CD14-positive monocyte (primary cell): ENCODE measurements around the gene RPS6KA4. TPM values are rescaled to one million over a fixed set of nuclear protein-coding genes. Genes with fewer than 3 reads are reported as not detected.
A peak's percentile ranks its signal among the peaks of the same experiment; 100 is the strongest.

Experiments
- DNase-seq, 3 donors: peaks; one replicate each; pipeline ENCODE4 v3.0.0-alpha.2; 2011 to 2022
- H2AFZ ChIP-seq: 2 replicates; pipeline ENCODE4 v1.6.0; 2012; ENCODE audit warnings: mild to moderate bottlenecking, low read depth, low read length, inconsistent platforms; ENCODE audit not compliant: insufficient read depth, poor library complexity, severe bottlenecking
- H3K27ac ChIP-seq, 2 donors: 1 replicate in 1 of 2; 2 replicates in 1 of 2; pipeline ENCODE4 v1.5.1; 2012 to 2013; ENCODE audit warnings: low read length in 2 of 2, control low read depth in 1 of 2, inconsistent platforms in 1 of 2, low read depth in 1 of 2, mild to moderate bottlenecking in 1 of 2
- H3K27me3 ChIP-seq, 2 donors: one replicate each; pipeline versions ENCODE4 v1.6.0 to v1.6.1; 2011 to 2013; ENCODE audit warnings: low read length in 2 of 2; ENCODE audit not compliant: control insufficient read depth in 2 of 2, insufficient read depth in 2 of 2
- H3K36me3 ChIP-seq, 2 donors: replicated peaks in 1 of 2; 1 replicate in 1 of 2; 2 replicates in 1 of 2; pipeline versions ENCODE4 v1.5.1 to v1.6.1; 2012 to 2013; ENCODE audit warnings: low read length in 2 of 2, control low read depth in 1 of 2, inconsistent platforms in 1 of 2, mild to moderate bottlenecking in 1 of 2; ENCODE audit not compliant: insufficient read depth in 2 of 2, control insufficient read depth in 1 of 2
- H3K4me1 ChIP-seq, 2 donors: 1 replicate in 1 of 2; 2 replicates in 1 of 2; pipeline versions ENCODE4 v1.5.1 to v1.6.1; 2012 to 2013; ENCODE audit warnings: low read length in 2 of 2, control low read depth in 1 of 2, inconsistent platforms in 1 of 2, mild to moderate bottlenecking in 1 of 2, moderate library complexity in 1 of 2; ENCODE audit not compliant: insufficient read depth in 2 of 2, control insufficient read depth in 1 of 2
- H3K4me2 ChIP-seq: replicated peaks from 2 replicates; pipeline ENCODE3; 2012; ENCODE audit warnings: low read length, moderate library complexity, mild to moderate bottlenecking; ENCODE audit not compliant: poor library complexity, severe bottlenecking; ENCODE audit errors: extremely low read depth
- H3K4me3 ChIP-seq, 3 experiments: fragments of 200-600 bp in 1 of 3; sonication (generic) in 1 of 3; replicated peaks in 1 of 3; 1 replicate in 2 of 3; 2 replicates in 1 of 3; pipeline ENCODE4 v1.5.1; 2011 to 2013; ENCODE audit warnings: low read length in 3 of 3, mild to moderate bottlenecking in 3 of 3, control low read depth in 2 of 3, low read depth in 2 of 3, inconsistent platforms in 1 of 3, moderate library complexity in 1 of 3
- H3K79me2 ChIP-seq: 2 replicates; pipeline ENCODE4 v1.6.0; 2012; ENCODE audit warnings: mild to moderate bottlenecking, control low read depth, inconsistent platforms, low read length, moderate library complexity; ENCODE audit not compliant: insufficient read depth
- H3K9ac ChIP-seq: 2 replicates; pipeline ENCODE4 v1.6.0; 2017; ENCODE audit warnings: low read length, mild to moderate bottlenecking; ENCODE audit not compliant: insufficient read depth, poor library complexity, severe bottlenecking
- H3K9me3 ChIP-seq, 2 donors: replicated peaks in 1 of 2; 1 replicate in 1 of 2; 2 replicates in 1 of 2; pipeline versions ENCODE4 v1.5.1 to v1.6.1; 2012 to 2013; ENCODE audit warnings: low read length in 2 of 2, control low read depth in 1 of 2; ENCODE audit not compliant: control insufficient read depth in 1 of 2, insufficient read depth in 1 of 2
- H4K20me1 ChIP-seq: 2 replicates; pipeline ENCODE4 v1.6.0; 2012; ENCODE audit warnings: mild to moderate bottlenecking, low read length, control low read depth, moderate library complexity; ENCODE audit not compliant: insufficient read depth
- H3K27ac Mint-ChIP-seq, 7 donors: one replicate each; pipeline ENCODE4 v1.8.0; 2020; ENCODE audit warnings: mild to moderate bottlenecking in 7 of 7, mixed read lengths in 7 of 7, moderate library complexity in 6 of 7, inconsistent platforms in 2 of 7
- H3K27me3 Mint-ChIP-seq, 3 donors: one replicate each; pipeline ENCODE4 v1.8.0; 2021 to 2022; ENCODE audit warnings: low read depth in 3 of 3, mild to moderate bottlenecking in 3 of 3, mixed read lengths in 3 of 3, moderate library complexity in 3 of 3, inconsistent platforms in 1 of 3
- H3K36me3 Mint-ChIP-seq, 2 donors: one replicate each; pipeline ENCODE4 v1.8.0; 2020; ENCODE audit warnings: mixed read lengths in 2 of 2, inconsistent platforms in 1 of 2, mild to moderate bottlenecking in 1 of 2
- H3K4me1 Mint-ChIP-seq: one replicate; pipeline ENCODE4 v1.8.0; 2020; ENCODE audit warnings: mild to moderate bottlenecking, mixed read lengths
- H3K4me3 Mint-ChIP-seq, 2 donors: one replicate each; pipeline ENCODE4 v1.8.0; 2020; ENCODE audit warnings: mild to moderate bottlenecking in 2 of 2, mixed read lengths in 2 of 2, moderate library complexity in 1 of 2
- H3K9me3 Mint-ChIP-seq, 7 donors: one replicate each; pipeline ENCODE4 v1.8.0; 2020 to 2022; ENCODE audit warnings: mixed read lengths in 7 of 7, mild to moderate bottlenecking in 6 of 7, moderate library complexity in 6 of 7, inconsistent platforms in 2 of 7
- WGBS: methylation state at CpG from one replicate; pipeline ENCODE4 v1.1.5; 2013; ENCODE audit warnings: missing lambda C conversion rate; ENCODE audit not compliant: insufficient coverage; 5-methylcytosine and 5-hydroxymethylcytosine counted together
- intact Hi-C, 2 donors: fragments of 100-400 bp; cut with micrococcal nuclease; formaldehyde crosslinking; loops; one replicate each; pipeline versions ENCODE4 v1.15.0 to v1.15.1; 2023
- polyA plus RNA-seq, 3 donors: library from polyadenylated mRNA; depleted of rRNA in 1 of 3; unstranded in 2 of 3; stranded (reverse) in 1 of 3; fragments of 300-500 nt in 2 of 3; fragments of >200 nt in 1 of 3; fragmentation: Illumina TruSeq in 2 of 3; gene quantifications; 1 replicate in 2 of 3; 2 replicates in 1 of 3; pipeline ENCODE4 v1.2.3, GENCODE V29; 2012 to 2021
- TF ChIP-seq, protein P1 (sequence below): fragments of 200-600 bp; IDR thresholded peaks from one replicate; pipeline ENCODE4 v1.8.0; 2022; ENCODE audit warnings: antibody characterized with exemption, mild to moderate bottlenecking

The RPS6KA4 gene
- polyA plus RNA-seq, 3 donors = 16.2 to 110 (median 24.5) TPM

DNA sequence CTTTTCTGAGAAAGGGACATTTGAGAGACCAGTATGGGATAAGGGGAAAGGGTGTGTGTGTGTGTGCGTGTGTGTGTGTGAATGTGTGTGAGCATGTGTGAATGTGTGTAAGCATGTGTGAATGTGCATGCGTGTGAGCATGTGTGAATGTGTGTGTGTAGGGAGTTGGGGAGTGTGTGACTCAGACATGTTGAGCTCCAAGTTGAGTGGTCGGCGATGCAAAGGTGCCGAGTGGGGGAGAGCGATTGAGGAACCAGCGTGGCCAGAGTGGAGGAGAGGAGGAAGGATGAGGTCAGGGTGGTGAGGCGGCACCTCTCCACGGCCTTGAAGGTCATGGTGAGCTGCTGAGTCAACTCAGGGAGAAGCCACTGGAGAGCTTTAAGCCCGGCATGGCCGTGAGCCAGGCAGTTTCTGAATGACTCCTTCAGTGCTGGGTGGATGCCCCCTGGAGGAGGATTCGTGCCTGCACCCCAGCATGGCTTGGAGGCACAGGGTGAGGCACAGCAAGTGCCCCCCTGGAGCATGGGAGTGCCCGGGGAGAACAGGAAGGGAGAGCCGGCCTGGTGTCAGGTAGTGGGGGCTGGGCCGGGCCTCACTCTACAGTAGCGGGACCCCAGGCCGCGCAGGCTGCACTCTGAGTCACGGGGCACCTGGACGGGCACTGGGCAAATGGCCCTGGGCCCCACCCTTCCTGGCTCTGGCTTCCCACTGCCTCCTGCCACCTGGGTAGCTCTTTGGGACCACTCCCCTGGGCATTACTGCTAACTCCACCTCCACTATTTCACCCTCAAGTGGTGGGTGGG lies 27.2 kb upstream of the RPS6KA4 start:
- Histone ChIP-seq H3K27ac (peak overlapping the region; percentile 46 to 53), H3K4me3 (peak overlapping the region in 1 of 3 experiments; percentile 52), H3K4me1 (peaks cover 32 to 37% of the 10 kb centered on the region in 2 donors), H3K27me3 (no peaks in the 10 kb centered on the region), H3K79me2 (no peaks in the 10 kb centered on the region), H2AFZ (peak overlapping the region; percentile 52), H3K4me2 (peak overlapping the region; percentile 60), H3K9me3 (no peaks in the 10 kb centered on the region), H3K9ac (no peak overlapping the region), H4K20me1 (no peaks in the 10 kb centered on the region), H3K36me3 (no peaks in the 10 kb centered on the region)
- H3K4me1 Mint-ChIP-seq = peaks cover 39% of the 10 kb centered on the region
- intact Hi-C loops = loop anchor here in 1 of 2 donors (2.0 kb wide), 1 partner anchor 13 kb away; the partner anchor contains the start of gene PRDX5
- H3K36me3 Mint-ChIP-seq = peaks cover 2 to 8% of the 10 kb centered on the region in 2 donors
- WGBS = 9% methylated on average over 14 of the region's 20 CpGs
- H3K27ac Mint-ChIP-seq = peak overlapping the region; percentile 57 to 89 (median 82)
- peaks cover 0 to 5% (median 0%) of the 10 kb centered on the region in 3 donors for H3K27me3 Mint-ChIP-seq
- TF ChIP-seq, protein P1, sequence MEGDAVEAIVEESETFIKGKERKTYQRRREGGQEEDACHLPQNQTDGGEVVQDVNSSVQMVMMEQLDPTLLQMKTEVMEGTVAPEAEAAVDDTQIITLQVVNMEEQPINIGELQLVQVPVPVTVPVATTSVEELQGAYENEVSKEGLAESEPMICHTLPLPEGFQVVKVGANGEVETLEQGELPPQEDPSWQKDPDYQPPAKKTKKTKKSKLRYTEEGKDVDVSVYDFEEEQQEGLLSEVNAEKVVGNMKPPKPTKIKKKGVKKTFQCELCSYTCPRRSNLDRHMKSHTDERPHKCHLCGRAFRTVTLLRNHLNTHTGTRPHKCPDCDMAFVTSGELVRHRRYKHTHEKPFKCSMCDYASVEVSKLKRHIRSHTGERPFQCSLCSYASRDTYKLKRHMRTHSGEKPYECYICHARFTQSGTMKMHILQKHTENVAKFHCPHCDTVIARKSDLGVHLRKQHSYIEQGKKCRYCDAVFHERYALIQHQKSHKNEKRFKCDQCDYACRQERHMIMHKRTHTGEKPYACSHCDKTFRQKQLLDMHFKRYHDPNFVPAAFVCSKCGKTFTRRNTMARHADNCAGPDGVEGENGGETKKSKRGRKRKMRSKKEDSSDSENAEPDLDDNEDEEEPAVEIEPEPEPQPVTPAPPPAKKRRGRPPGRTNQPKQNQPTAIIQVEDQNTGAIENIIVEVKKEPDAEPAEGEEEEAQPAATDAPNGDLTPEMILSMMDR = peak; percentile 94
- DNase-seq = peak; percentile 94 to 99 (median 99)
- peaks cover 0 to 7% (median 3%) of the 10 kb centered on the region in 7 donors for H3K9me3 Mint-ChIP-seq
- H3K4me3 Mint-ChIP-seq = peak overlapping the region in 1 of 2 donors; percentile 77

DNA sequence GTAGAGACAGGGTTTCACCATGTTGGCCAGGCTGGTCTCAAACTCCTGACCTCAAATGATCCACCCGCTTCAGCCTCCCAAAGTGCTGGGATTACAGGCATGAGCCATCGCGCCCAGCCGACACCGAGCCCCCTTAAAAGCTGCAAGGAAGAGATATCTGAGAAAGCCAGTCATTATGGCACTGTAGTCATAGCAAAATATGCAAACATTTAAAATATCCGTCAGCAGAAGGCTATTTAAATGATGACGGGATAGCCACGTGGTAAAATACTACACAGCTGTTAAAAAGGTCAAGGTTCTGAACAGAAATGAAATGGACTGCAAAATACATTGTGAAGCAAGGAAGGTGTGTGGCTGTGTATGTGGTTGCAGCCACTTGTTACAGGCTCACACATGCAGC lies 25.4 kb upstream of the RPS6KA4 start:
- H3K27ac Mint-ChIP-seq = peak overlapping the region in 3 of 7 donors; percentile 30 to 66 (median 63)
- Histone ChIP-seq H3K9ac (no peak overlapping the region), H4K20me1 (no peaks in the 10 kb centered on the region), H3K4me1 (peaks cover 32 to 38% of the 10 kb centered on the region in 2 donors), H3K27me3 (no peaks in the 10 kb centered on the region), H3K36me3 (no peaks in the 10 kb centered on the region), H3K4me2 (no peak overlapping the region), H3K9me3 (no peaks in the 10 kb centered on the region), H2AFZ (no peak overlapping the region), H3K27ac (no peak overlapping the region), H3K79me2 (no peaks in the 10 kb centered on the region), H3K4me3 (no peak overlapping the region)
- no peak for DNase-seq
- WGBS = 100% methylated on average over 6 of the region's 8 CpGs
- no peak overlapping the region for H3K4me3 Mint-ChIP-seq
- H3K9me3 Mint-ChIP-seq = no peaks in the 10 kb centered on the region
- intact Hi-C loops = loop anchor here in 1 of 2 donors (2.0 kb wide), 1 partner anchor 15 kb away; the partner anchor contains the start of gene PRDX5
- peaks cover 0 to 5% (median 0%) of the 10 kb centered on the region in 3 donors for H3K27me3 Mint-ChIP-seq
- H3K36me3 Mint-ChIP-seq = peaks cover 11 to 16% of the 10 kb centered on the region in 2 donors
- peaks cover 40% of the 10 kb centered on the region for H3K4me1 Mint-ChIP-seq
- TF ChIP-seq, protein P1 = no peak
